Measurements from ENCODE around the gene BICDL1. TPM values are rescaled to one million over a fixed set of nuclear protein-coding genes. Genes with fewer than 3 reads are reported as not detected.

BICDL1 gene
- total RNA-seq, 4 donors from 2014 or later = 9.1 to 17.3 (median 12.0) TPM

- H3K9me3 ChIP-seq = no peaks in the 10 kb centered on the region
- no peak for DNase-seq
- H3K4me3 ChIP-seq = no peak overlapping the region
- H3K27ac ChIP-seq = no peak overlapping the region
- TF ChIP-seq POLR2A (IDR thresholded peaks at IDR 0.05) (no peak), CTCF (IDR thresholded peaks at IDR 0.05) (no peak)
- H3K36me3 ChIP-seq = peaks cover 0 to 82% (median 0%) of the 10 kb centered on the region in 3 donors
- no peaks in the 10 kb centered on the region for H3K27me3 ChIP-seq
- peaks cover 0 to 20% (median 13%) of the 10 kb centered on the region in 4 donors for H3K4me1 ChIP-seq
Observed at GRCh38 chr12:120098756-120099470, 109.9 kb downstream of the BICDL1 start.

GRCh38 chr12:120099738-120100137, 110.7 kb downstream of the BICDL1 start:
- no peak for DNase-seq
- Histone ChIP-seq H3K27ac (no peak overlapping the region), H3K4me3 (no peak overlapping the region), H3K36me3 (peaks cover 0 to 82% (median 0%) of the 10 kb centered on the region in 3 donors), H3K27me3 (no peaks in the 10 kb centered on the region), H3K4me1 (peaks cover 0 to 20% (median 13%) of the 10 kb centered on the region in 4 donors), H3K9me3 (no peaks in the 10 kb centered on the region)
- TF ChIP-seq POLR2A (IDR thresholded peaks at IDR 0.05) = no peak
- no peak for TF ChIP-seq CTCF (IDR thresholded peaks at IDR 0.05)

GRCh38 chr12:120100630-120101029, 111.6 kb downstream of the BICDL1 start:
- TF ChIP-seq CTCF (IDR thresholded peaks at IDR 0.05) (no peak), POLR2A (IDR thresholded peaks at IDR 0.05) (no peak)
- Histone ChIP-seq H3K36me3 (peaks cover 0 to 75% (median 0%) of the 10 kb centered on the region in 3 donors), H3K4me1 (peaks cover 3 to 27% (median 13%) of the 10 kb centered on the region in 4 donors), H3K4me3 (no peak overlapping the region), H3K27ac (peak overlapping the region in 1 of 4 donors; percentile 25), H3K27me3 (no peaks in the 10 kb centered on the region), H3K9me3 (no peaks in the 10 kb centered on the region)
- DNase-seq = no peak

GRCh38 chr12:120101182-120101581, 112.1 kb downstream of the BICDL1 start:
- no peaks in the 10 kb centered on the region for H3K27me3 ChIP-seq
- DNase-seq = no peak
- peak overlapping the region in 1 of 4 donors; percentile 9 for H3K4me3 ChIP-seq
- H3K27ac ChIP-seq = peak overlapping the region in 2 of 4 donors; percentile 25 to 30
- H3K4me1 ChIP-seq = peaks cover 3 to 27% (median 13%) of the 10 kb centered on the region in 4 donors
- no peaks in the 10 kb centered on the region for H3K9me3 ChIP-seq
- H3K36me3 ChIP-seq = peaks cover 0 to 70% (median 0%) of the 10 kb centered on the region in 3 donors
- TF ChIP-seq POLR2A (IDR thresholded peaks at IDR 0.05) (no peak), CTCF (IDR thresholded peaks at IDR 0.05) (no peak)

- H3K27ac ChIP-seq = peak overlapping the region in 2 of 4 donors; percentile 25 to 30
- no peak for DNase-seq
Observed at GRCh38 chr12:120101617-120102016, 112.6 kb downstream of the BICDL1 start.

More at GRCh38 chr12:120101617-120102016, 112.6 kb downstream of the BICDL1 start:
- Histone ChIP-seq H3K36me3 (peaks cover 0 to 66% (median 0%) of the 10 kb centered on the region in 3 donors), H3K27me3 (no peaks in the 10 kb centered on the region), H3K4me1 (peaks cover 3 to 27% (median 13%) of the 10 kb centered on the region in 4 donors), H3K9me3 (no peaks in the 10 kb centered on the region), H3K4me3 (peak overlapping the region in 1 of 4 donors; percentile 9)
- no peak for TF ChIP-seq CTCF (IDR thresholded peaks at IDR 0.05)
- TF ChIP-seq POLR2A (IDR thresholded peaks at IDR 0.05) = no peak
